ENCODE data around the gene ACSBG1.
A peak's percentile ranks its signal among the peaks of the same experiment; 100 is the strongest.
"Not testable (repeated sequence)": the region's sequence is repeated elsewhere in the genome, so short reads cannot be mapped to it uniquely, and the experiment has no call there.

Gene ACSBG1

GRCh38 chr15:78249131-78249530 is 14.8 kb upstream of the ACSBG1 start:
- no peak for DNase-seq

DNA sequence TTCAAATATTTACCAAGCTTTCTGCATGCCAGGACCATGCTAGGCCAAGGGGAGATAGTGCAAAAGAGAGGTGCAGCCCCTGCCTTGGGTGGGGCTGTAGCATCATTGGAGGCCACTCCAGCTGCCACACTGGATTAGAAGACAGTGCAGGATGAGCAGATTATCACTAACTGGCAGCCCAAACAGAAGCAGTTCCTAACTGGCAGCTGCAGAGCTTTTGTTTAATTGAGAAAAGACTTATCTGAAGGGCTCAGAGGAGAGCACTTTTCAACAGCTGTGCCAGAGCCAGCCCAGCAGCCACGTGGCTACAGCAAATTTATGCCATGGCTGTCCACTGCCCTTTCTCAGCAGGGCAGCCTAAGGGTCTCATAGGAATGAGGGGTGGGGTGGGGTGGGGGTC is 13.5 kb upstream of the ACSBG1 start:
- no peak for DNase-seq

- DNase-seq = not testable (repeated sequence)
Measured at GRCh38 chr15:78245976-78246620, 11.7 kb upstream of the ACSBG1 start.

- not testable (repeated sequence) for DNase-seq
Measured at GRCh38 chr15:78245392-78245791, 11.0 kb upstream of the ACSBG1 start.

DNA sequence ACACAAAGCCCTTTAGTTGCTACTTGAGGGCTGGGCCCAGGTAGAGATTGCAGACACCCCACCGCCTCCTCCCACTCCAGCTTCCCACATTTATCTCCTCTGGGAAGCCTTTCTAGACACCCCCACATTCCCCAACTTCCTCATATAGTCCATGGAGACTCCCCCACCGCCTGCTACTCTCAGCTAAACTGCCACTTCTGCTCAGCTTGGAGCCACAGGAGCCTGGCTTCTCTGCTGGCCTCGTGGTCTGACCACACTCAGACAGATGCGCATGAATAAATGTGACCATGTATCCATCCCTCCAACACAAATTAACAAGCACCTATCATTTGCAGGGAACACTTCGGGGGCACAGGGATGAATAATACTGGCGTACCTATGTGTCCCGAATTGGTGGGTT is 10.5 kb upstream of the ACSBG1 start:
- DNase-seq = no peak

- no peak for DNase-seq
Measured at GRCh38 chr15:78244101-78244500, 9.7 kb upstream of the ACSBG1 start.

DNA sequence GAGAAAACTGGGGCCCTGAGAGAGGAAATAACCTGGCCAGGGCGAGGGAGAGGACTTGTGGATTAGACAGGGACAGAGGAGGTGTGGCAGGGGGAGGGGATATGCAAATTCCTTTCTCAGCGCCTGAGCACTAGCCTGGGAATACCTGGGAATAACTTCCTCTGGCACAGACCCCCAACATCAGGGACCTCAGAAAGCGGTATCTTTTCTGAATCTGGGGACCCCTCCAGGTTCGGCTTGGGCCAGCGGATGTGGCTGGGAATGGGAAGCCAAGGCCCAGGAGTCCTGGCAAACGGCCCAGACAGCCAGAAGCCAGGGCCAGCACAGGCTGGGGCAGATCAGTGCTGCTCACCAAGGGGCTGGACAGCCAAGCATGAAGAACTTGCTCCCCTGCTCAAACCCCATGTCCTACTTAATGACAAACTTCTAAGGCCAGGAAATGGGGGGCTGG is 9.2 kb upstream of the ACSBG1 start:
- DNase-seq = peak; percentile 54

DNA sequence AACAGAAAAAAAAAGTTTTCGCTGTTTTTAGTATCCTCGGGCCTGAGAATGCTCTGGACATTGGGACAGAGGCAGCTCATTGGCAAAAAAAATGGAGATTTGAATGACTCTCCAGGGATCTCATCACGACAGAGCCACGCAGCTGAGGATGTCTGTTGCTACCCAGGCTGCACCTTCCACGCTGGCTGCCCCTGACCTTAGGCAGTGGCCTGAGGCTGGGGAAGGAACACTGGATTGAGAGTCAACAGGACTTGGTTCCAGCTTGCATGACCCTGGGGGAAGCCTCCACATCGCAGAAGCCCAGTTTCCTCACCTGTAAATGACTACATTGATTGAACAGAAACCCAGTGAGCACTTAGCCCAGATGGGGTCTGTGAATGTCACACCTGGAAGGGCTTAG is 8.7 kb upstream of the ACSBG1 start:
- no peak for DNase-seq

DNA sequence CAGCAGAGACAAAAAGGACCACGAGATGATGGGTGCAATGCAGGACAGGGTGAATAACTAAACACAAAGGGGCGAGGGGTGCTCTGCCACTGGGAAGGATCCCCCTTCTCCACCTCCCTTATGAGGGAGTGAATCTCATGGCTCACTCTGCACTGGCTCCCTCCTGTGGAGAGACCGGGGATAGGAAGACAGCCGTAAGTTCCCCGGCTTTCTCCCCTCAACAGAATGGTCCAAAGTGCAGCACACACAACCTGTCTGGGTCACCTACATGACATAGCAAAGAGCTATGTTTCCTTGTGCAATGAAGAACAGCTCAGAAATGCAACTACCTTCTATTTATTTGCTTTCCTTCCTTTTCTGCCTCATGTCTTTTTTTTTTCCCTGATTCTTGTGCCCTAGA is 7.8 kb upstream of the ACSBG1 start:
- peak; percentile 17 for DNase-seq

GRCh38 chr15:78241017-78241416 is 6.7 kb upstream of the ACSBG1 start:
- DNase-seq = peak; percentile 66

DNA sequence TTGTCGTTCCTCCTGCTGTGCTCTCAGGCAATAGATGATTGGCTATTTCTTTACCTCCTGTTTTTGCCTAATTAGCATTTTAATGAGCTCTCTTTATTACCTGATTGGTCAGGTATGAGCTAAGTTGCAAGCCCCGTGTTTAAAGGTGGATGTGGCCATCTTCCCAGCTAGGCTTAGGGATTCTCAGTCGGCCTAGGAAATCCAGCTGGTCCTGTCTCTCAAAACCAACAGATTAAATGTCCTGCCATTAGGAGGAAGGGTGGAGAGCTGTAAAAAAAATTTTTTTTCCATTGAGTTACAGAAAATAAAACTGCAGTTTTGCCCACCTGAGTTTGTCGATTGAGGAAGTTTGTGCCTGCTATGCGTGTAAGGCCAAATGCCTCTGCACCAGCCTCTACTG is 5.4 kb upstream of the ACSBG1 start:
- no peak for DNase-seq

GRCh38 chr15:78237146-78237545 is 2.8 kb upstream of the ACSBG1 start:
- no peak for DNase-seq

- DNase-seq = no peak
Measured at GRCh38 chr15:78236491-78236890, 2.1 kb upstream of the ACSBG1 start.

DNA sequence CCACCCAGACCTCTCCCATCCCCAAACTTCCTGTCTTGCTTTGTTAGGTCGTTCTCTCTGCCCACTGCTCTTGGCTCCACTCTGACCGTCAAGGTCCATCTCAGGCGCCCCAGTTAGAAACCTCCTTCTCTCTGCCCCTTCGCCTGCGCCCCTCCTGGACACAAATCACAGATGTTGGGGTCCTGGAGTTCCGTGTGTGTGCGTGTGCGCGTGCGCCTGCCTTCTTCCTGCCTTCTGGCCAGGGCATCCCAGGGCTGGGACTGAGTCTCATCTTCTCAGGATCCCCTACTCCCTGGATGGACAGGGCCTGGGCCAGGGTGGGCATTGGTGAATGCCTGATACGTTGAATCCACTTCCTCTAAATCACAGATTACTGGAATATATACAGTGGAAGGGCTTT is 869 bp downstream of the ACSBG1 start:
- no peak for DNase-seq

- no peak for DNase-seq
Measured at GRCh38 chr15:78232951-78233350, 1.4 kb downstream of the ACSBG1 start.

- no peak for DNase-seq
Measured at GRCh38 chr15:78229431-78230406, 4.6 kb downstream of the ACSBG1 start.

- DNase-seq = no peak
Measured at GRCh38 chr15:78228356-78228996, 5.9 kb downstream of the ACSBG1 start.

- DNase-seq = no peak
Measured at GRCh38 chr15:78225783-78226541, 8.4 kb downstream of the ACSBG1 start.

DNA sequence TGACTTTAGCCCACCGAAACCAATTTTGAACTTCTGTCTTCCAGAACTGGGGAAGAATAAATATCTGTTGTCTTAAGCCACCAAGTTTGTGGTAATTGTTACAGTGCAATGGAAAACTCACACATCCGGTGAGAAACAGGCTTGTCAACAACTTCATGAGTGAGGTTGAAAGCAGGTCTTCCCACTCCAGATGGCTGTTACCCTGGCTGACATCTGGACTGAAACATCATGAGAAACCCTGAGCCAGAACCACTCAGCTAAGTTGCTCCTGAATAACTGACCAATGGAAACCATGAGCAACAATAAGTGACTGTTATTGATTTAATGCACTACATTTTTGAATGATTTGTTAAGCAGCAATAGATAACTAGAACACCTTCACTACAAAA is 10.3 kb downstream of the ACSBG1 start:
- no peak for DNase-seq

DNA sequence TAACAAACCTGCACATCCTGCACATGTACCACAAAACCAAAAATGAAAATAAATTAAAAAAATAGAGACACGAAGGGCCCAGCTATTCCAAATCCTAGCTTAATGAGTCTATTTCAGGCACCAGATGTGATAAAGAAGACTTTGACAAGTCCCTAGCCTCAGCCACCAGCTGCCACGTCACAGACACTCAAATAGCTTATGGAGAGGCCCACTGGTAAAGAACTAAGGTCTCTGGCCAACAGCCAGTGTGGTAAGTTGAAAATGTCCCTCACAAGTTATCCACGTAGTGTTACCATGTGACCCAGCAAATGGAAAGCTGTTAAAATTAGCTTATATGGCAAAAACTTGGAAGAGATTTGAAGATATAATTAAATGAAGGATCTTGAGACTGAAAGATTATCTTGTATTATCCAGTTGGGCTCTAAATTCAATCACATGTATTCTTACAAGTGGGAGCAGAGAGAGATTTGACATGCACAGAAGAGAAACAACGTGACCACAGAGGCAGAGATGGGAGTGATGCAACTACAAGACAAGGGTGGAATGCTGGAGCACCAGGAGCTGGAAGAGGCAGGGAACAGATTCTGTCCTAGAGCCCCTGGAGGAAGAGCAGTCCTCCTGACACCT is 10.9 kb downstream of the ACSBG1 start:
- DNase-seq = no peak

- no peak for DNase-seq
Measured at GRCh38 chr15:78222745-78223395, 11.5 kb downstream of the ACSBG1 start.

GRCh38 chr15:78220713-78221112 is 13.7 kb downstream of the ACSBG1 start:
- DNase-seq = no peak
